Measurements from ENCODE around the gene PLIN3. TPM values are rescaled to one million over a fixed set of nuclear protein-coding genes. Genes with fewer than 3 reads are reported as not detected.
A peak's percentile ranks its signal among the peaks of the same experiment; 100 is the strongest.
"Not testable (repeated sequence)": the region's sequence is repeated elsewhere in the genome, so short reads cannot be mapped to it uniquely, and the experiment has no call there.

Gene PLIN3
- 75.1 and 97.5 TPM in 2 replicates for total RNA-seq

GRCh38 chr19:4867534-4868285 lies at the start of gene PLIN3:
Gene PLIN3, minus strand, starts transcription at chr19:4867667. Its CDS starts 6,273 bp downstream, at chr19:4861394.
- DNase-seq (ENCODE audit: low read depth in 2 of 2) = peak; percentile 81 to 97

- peak in 1 of 2 donors; percentile 12 for DNase-seq (ENCODE audit: low read depth in 2 of 2)
These were observed 49.0 kb upstream of the PLIN3 start for GRCh38 chr19:4916292-4917082.

- DNase-seq (ENCODE audit: low read depth in 2 of 2) = peak in 1 of 2 donors; percentile 66
These were observed 47.5 kb upstream of the PLIN3 start for GRCh38 chr19:4914736-4915501.

- no peak for DNase-seq (ENCODE audit: low read depth in 2 of 2)
These were observed 46.7 kb upstream of the PLIN3 start for GRCh38 chr19:4913996-4914735.

GRCh38 chr19:4911786-4912672 lies 44.6 kb upstream of the PLIN3 start:
- peak; percentile 50 to 84 for DNase-seq (ENCODE audit: low read depth in 2 of 2)

- peak in 1 of 2 donors; percentile 17 for DNase-seq (ENCODE audit: low read depth in 2 of 2)
These were observed 43.8 kb upstream of the PLIN3 start for GRCh38 chr19:4911314-4911713.

GRCh38 chr19:4910594-4911281 lies 43.3 kb upstream of the PLIN3 start:
- peak in 1 of 2 donors; percentile 38 for DNase-seq (ENCODE audit: low read depth in 2 of 2)

GRCh38 chr19:4909897-4910593 lies 42.6 kb upstream of the PLIN3 start:
- DNase-seq (ENCODE audit: low read depth in 2 of 2) = peak; percentile 48 to 94

GRCh38 chr19:4909156-4909896 lies 41.9 kb upstream of the PLIN3 start, which contains the start of gene UHRF1:
Gene UHRF1, plus strand, starts transcription at chr19:4909501. Its CDS starts 1,385 bp downstream, at chr19:4910886.
- peak in 1 of 2 donors; percentile 45 for DNase-seq (ENCODE audit: low read depth in 2 of 2)

- DNase-seq (ENCODE audit: low read depth in 2 of 2) = no peak
These were observed 41.3 kb upstream of the PLIN3 start for GRCh38 chr19:4908781-4909155.

GRCh38 chr19:4908360-4908759 lies 40.9 kb upstream of the PLIN3 start:
- no peak for DNase-seq (ENCODE audit: low read depth in 2 of 2)

GRCh38 chr19:4906963-4907362 lies 39.5 kb upstream of the PLIN3 start:
- DNase-seq (ENCODE audit: low read depth in 2 of 2) = no peak

GRCh38 chr19:4904481-4904880 lies 37.0 kb upstream of the PLIN3 start:
- no peak for DNase-seq (ENCODE audit: low read depth in 2 of 2)

GRCh38 chr19:4902796-4903195 lies 35.3 kb upstream of the PLIN3 start, which contains the start of gene ARRDC5:
Gene ARRDC5, minus strand, starts transcription at chr19:4902896. Its CDS starts 71 bp downstream, at chr19:4902825.
- DNase-seq (ENCODE audit: low read depth in 2 of 2) = no peak

GRCh38 chr19:4900879-4901278 lies 33.4 kb upstream of the PLIN3 start:
- not testable (repeated sequence) for DNase-seq (ENCODE audit: low read depth in 2 of 2)

GRCh38 chr19:4897146-4897545 lies 29.7 kb upstream of the PLIN3 start:
- no peak for DNase-seq (ENCODE audit: low read depth in 2 of 2)

GRCh38 chr19:4896372-4896771 lies 28.9 kb upstream of the PLIN3 start:
- no peak for DNase-seq (ENCODE audit: low read depth in 2 of 2)

- DNase-seq (ENCODE audit: low read depth in 2 of 2) = not testable (repeated sequence)
These were observed 25.5 kb upstream of the PLIN3 start for GRCh38 chr19:4892962-4893361.
